GM19468 (cell line): ENCODE measurements around the gene ELF2.
"Not testable (repeated sequence)": the region's sequence is repeated elsewhere in the genome, so short reads cannot be mapped to it uniquely, and the experiment has no call there.

ENCODE experiments used
- ATAC-seq: cut with Tn5 transposase; IDR thresholded peaks from one replicate; pipeline ENCODE4 v1.9.1; 2021; ENCODE audit warnings: mild to moderate bottlenecking, moderate library complexity, moderate number of reproducible peaks; ENCODE audit not compliant: unreplicated experiment; ENCODE audit errors: extremely low read depth

The ELF2 gene

GRCh38 chr4:139144911-139145551 lies 32.0 kb downstream of the ELF2 start:
- ATAC-seq: no peak

GRCh38 chr4:139144161-139144859 lies 32.7 kb downstream of the ELF2 start:
- no peak for ATAC-seq

- ATAC-seq: no peak
These were observed 34.0 kb downstream of the ELF2 start for GRCh38 chr4:139142980-139143379.

- peak; percentile 77 for ATAC-seq
These were observed 34.9 kb downstream of the ELF2 start for GRCh38 chr4:139142087-139142486.

GRCh38 chr4:139137763-139138162 lies 39.3 kb downstream of the ELF2 start:
- no peak for ATAC-seq

- no peak for ATAC-seq
These were observed 42.6 kb downstream of the ELF2 start for GRCh38 chr4:139134403-139134802.

- no peak for ATAC-seq
These were observed 45.7 kb downstream of the ELF2 start for GRCh38 chr4:139131209-139131870.

- no peak for ATAC-seq
These were observed 47.8 kb downstream of the ELF2 start for GRCh38 chr4:139129206-139129605.

- ATAC-seq: no peak
These were observed 50.1 kb downstream of the ELF2 start for GRCh38 chr4:139126898-139127297.

GRCh38 chr4:139123910-139124309 lies 53.1 kb downstream of the ELF2 start:
- no peak for ATAC-seq

- no peak for ATAC-seq
These were observed 58.7 kb downstream of the ELF2 start for GRCh38 chr4:139118365-139118764.

- no peak for ATAC-seq
These were observed 61.8 kb downstream of the ELF2 start for GRCh38 chr4:139115226-139115625.

GRCh38 chr4:139114795-139115194 lies 62.2 kb downstream of the ELF2 start:
- not testable (repeated sequence) for ATAC-seq

- ATAC-seq: no peak
These were observed 64.4 kb downstream of the ELF2 start for GRCh38 chr4:139112650-139113049.

- ATAC-seq: no peak
These were observed 68.4 kb downstream of the ELF2 start for GRCh38 chr4:139108567-139109128.

- ATAC-seq: no peak
These were observed 77.5 kb downstream of the ELF2 start for GRCh38 chr4:139099366-139099982.

- no peak for ATAC-seq
These were observed 84.7 kb downstream of the ELF2 start for GRCh38 chr4:139092271-139092670.

GRCh38 chr4:139085141-139085540 lies 91.9 kb downstream of the ELF2 start:
- ATAC-seq: no peak

- ATAC-seq: no peak
These were observed 92.3 kb downstream of the ELF2 start for GRCh38 chr4:139084804-139085093.

- peak; percentile 22 for ATAC-seq
These were observed 92.8 kb downstream of the ELF2 start for GRCh38 chr4:139083956-139084803.
